Kidney (tissue), 14 donors: ENCODE results near the gene COL25A1. TPM values are rescaled to one million over a fixed set of nuclear protein-coding genes. Genes with fewer than 3 reads are reported as not detected.
A peak's percentile ranks its signal among the peaks of the same experiment; 100 is the strongest.

Experiments
- DNase-seq, 5 donors: peaks; one replicate each; pipeline ENCODE4 v3.0.0-alpha.2; 2013 to 2020
- FAIRE-seq: peaks from 2 replicates; lab custom pipeline; 2012; peaks lifted over from hg19 to GRCh38; lab: Jason Lieb, UNC
- H3K27ac ChIP-seq, 2 donors: one replicate each; pipeline ENCODE4 v1.7.0; 2013; ENCODE audit warnings: low read depth in 2 of 2, low read length in 2 of 2, inconsistent platforms in 1 of 2
- H3K27me3 ChIP-seq: one replicate; pipeline ENCODE4 v1.7.1; 2013; ENCODE audit warnings: low read length, inconsistent platforms; ENCODE audit not compliant: control insufficient read depth, insufficient read depth
- H3K36me3 ChIP-seq, 3 donors: one replicate each; pipeline versions ENCODE4 v1.7.0 to v1.7.1; 2013; ENCODE audit warnings: low read length in 3 of 3, control low read depth in 1 of 3, inconsistent platforms in 1 of 3; ENCODE audit not compliant: insufficient read depth in 3 of 3, control insufficient read depth in 2 of 3
- H3K4me1 ChIP-seq, 3 donors: one replicate each; pipeline versions ENCODE4 v1.7.0 to v1.7.1; 2013; ENCODE audit warnings: low read length in 3 of 3, inconsistent platforms in 1 of 3, low read depth in 1 of 3; ENCODE audit not compliant: control insufficient read depth in 2 of 3, insufficient read depth in 2 of 3
- H3K4me3 ChIP-seq, 3 donors: one replicate each; pipeline versions ENCODE4 v1.7.0 to v1.8.1; 2013; ENCODE audit warnings: low read length in 3 of 3, control low read depth in 1 of 3, inconsistent platforms in 1 of 3
- H3K9ac ChIP-seq, 3 donors: one replicate each; pipeline versions ENCODE4 v1.7.0 to v1.7.1; 2013; ENCODE audit warnings: low read length in 3 of 3, control low read depth in 1 of 3, inconsistent platforms in 1 of 3
- H3K9me3 ChIP-seq, 3 donors: one replicate each; pipeline versions ENCODE4 v1.7.0 to v1.7.1; 2013; ENCODE audit warnings: low read length in 3 of 3, control low read depth in 1 of 3, inconsistent platforms in 1 of 3; ENCODE audit not compliant: control insufficient read depth in 2 of 3, insufficient read depth in 1 of 3
- CTCF ChIP-seq: IDR thresholded peaks from 3 replicates; pipeline ENCODE4 v1.5.1; 2012; ENCODE audit warnings: mild to moderate bottlenecking, moderate library complexity, borderline replicate concordance; ENCODE audit not compliant: insufficient read depth; ENCODE audit errors: extremely low read depth
- intact Hi-C: fragments of 100-400 bp; cut with DNase I; formaldehyde crosslinking; loops from one replicate; pipeline ENCODE4 v1.11.1; 2022
- polyA plus RNA-seq: library from polyadenylated mRNA; stranded (reverse); fragments of 350-450 nt; fragmentation: Illumina TruSeq; extraction: RNeasy Lipid Tissue Mini Kit (QIAGEN cat#74804); gene quantifications from one replicate; pipeline ENCODE4 v1.2.3, GENCODE V29; 2014; ENCODE audit warnings: low read depth, low replicate concordance; ENCODE audit not compliant: insufficient read depth
- total RNA-seq: library from RNA; stranded (reverse); fragmentation: NEBNext Ultra II Directional; extraction: Animal tissue kit (Norgen Biotek cat#: 25700); gene quantifications from one replicate; pipeline ENCODE4 v1.2.1, GENCODE V29; 2021
- donor health status: control.
- donor health status: control.
- donor health status: control.
- donor health status: control.
- donor health status: control.
- donor health status: DM: yes; HTN: yes; CAD: no.
- donor health status: Normal renal cell carcinoma (clear cell type).

The COL25A1 gene
- total and polyA plus RNA-seq, 2 donors from 2014 or later: 0.52 to 2.3 TPM

- Histone ChIP-seq H3K4me3 (no peak overlapping the region), H3K9ac (no peak overlapping the region), H3K4me1 (peaks cover 0 to 8% (median 0%) of the 10 kb centered on the region in 3 donors), H3K27me3 (no peaks in the 10 kb centered on the region), H3K27ac (no peak overlapping the region), H3K9me3 (no peaks in the 10 kb centered on the region), H3K36me3 (no peaks in the 10 kb centered on the region)
- DNase-seq (peak in 1 of 5 donors; percentile 13), FAIRE-seq (no peak)
- intact Hi-C loops: no loop called here
- no peak for TF ChIP-seq CTCF
These were observed 506.3 kb downstream of the COL25A1 start for GRCh38 chr4:108796173-108796572.

DNA sequence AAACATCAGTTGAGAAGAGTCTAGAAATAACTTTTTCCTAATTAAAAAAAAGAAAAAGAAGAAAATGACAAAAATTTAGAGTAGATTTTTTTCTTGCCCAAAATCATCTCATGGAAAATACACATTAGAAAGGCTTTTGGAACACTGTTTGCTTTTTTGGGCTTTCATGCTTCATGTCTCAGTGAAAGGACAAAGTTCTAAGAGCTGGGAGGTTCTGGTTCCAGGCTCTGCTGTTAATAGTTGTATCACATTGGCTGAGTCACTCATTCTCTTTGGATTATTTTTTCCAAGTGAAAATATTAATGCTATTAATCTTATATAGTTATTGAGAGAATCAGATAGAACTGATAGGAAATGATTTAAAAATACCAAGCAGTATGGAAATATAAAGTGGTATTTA is 506.7 kb downstream of the COL25A1 start:
- intact Hi-C loops: no loop called here
- FAIRE-seq (peak; percentile 57), DNase-seq (no peak)
- Histone ChIP-seq H3K4me3 (no peak overlapping the region), H3K27me3 (no peaks in the 10 kb centered on the region), H3K27ac (no peak overlapping the region), H3K9ac (no peak overlapping the region), H3K4me1 (peaks cover 0 to 8% (median 0%) of the 10 kb centered on the region in 3 donors), H3K9me3 (no peaks in the 10 kb centered on the region), H3K36me3 (no peaks in the 10 kb centered on the region)
- no peak for TF ChIP-seq CTCF

DNA sequence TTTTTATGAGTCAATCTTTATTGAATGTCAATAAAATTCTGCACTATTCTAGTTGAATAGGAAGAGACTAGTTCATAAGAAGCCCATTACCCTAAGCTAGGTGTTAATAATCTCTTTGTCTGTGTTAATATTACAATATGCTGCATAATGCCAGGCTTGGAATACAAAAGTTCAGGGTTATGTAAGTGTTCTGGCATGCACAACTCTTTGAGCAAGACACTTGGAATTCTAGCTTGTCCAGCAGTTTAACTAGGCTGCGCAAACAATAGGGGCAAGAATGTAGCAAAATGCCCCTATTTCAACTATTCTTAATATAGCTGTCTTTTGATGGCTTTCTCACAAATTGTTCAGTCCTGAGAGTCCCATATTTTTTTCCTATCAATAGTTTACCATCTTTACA is 508.3 kb downstream of the COL25A1 start:
- no peaks in the 10 kb centered on the region for H3K36me3 ChIP-seq
- no peak overlapping the region for H3K4me3 ChIP-seq
- H3K27ac ChIP-seq: no peak overlapping the region
- no peak for TF ChIP-seq CTCF
- no peak for FAIRE-seq
- intact Hi-C loops: no loop called here
- H3K27me3 ChIP-seq: no peaks in the 10 kb centered on the region
- H3K9me3 ChIP-seq: no peaks in the 10 kb centered on the region
- H3K4me1 ChIP-seq: peaks cover 0 to 8% (median 0%) of the 10 kb centered on the region in 3 donors
- H3K9ac ChIP-seq: no peak overlapping the region
- DNase-seq: no peak

DNA sequence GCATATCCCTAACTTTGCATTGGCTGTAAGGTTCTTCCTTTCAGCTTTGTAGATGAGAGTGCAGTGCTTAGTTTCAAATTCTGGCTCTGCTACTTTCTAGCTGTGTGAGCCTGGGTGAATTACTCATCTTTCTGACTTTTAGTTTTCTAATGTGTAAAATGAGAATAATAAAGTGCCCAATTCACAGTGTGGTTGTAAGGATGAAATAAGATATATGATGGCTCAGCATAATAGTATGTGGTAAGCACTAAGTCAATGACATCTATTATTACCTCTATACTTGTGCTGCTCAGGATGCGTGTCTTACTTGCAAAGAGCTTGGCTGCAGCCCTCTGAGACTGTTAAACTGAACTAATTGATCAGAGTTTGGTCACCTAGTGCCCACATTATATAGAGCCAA is 509.0 kb downstream of the COL25A1 start:
- TF ChIP-seq CTCF: no peak
- DNase-seq (no peak), FAIRE-seq (no peak)
- H3K36me3 ChIP-seq: no peaks in the 10 kb centered on the region
- H3K9ac ChIP-seq: no peak overlapping the region
- no peak overlapping the region for H3K4me3 ChIP-seq
- H3K27ac ChIP-seq: no peak overlapping the region
- peaks cover 0 to 8% (median 0%) of the 10 kb centered on the region in 3 donors for H3K4me1 ChIP-seq
- intact Hi-C loops: no loop called here
- H3K27me3 ChIP-seq: no peaks in the 10 kb centered on the region
- H3K9me3 ChIP-seq: no peaks in the 10 kb centered on the region
